GM06990 (cell line): Measurements from ENCODE around the gene VSIR.

Experiments
- DNase-seq: peaks from one replicate; pipeline ENCODE4 v3.0.0-alpha.2; 2011; ENCODE audit not compliant: insufficient read length; ENCODE audit errors: extremely low read depth
- H3K27me3 ChIP-seq: replicated peaks from 2 replicates; pipeline ENCODE4 v1.6.0; 2011; ENCODE audit warnings: low read length; ENCODE audit not compliant: control insufficient read depth, insufficient read depth
- H3K36me3 ChIP-seq: 2 replicates; pipeline ENCODE4 v1.5.1; 2011; ENCODE audit warnings: low read length; ENCODE audit not compliant: control insufficient read depth, insufficient read depth
- H3K4me3 ChIP-seq: replicated peaks from 2 replicates; pipeline ENCODE4 v1.5.1; 2011; ENCODE audit warnings: low read depth, mild to moderate bottlenecking, control low read depth, low read length
- CTCF ChIP-seq: IDR thresholded peaks from 2 replicates; pipeline ENCODE4 v1.5.1; 2011; ENCODE audit warnings: low read length, control low read depth, mild to moderate bottlenecking, inconsistent platforms; ENCODE audit not compliant: insufficient read depth, poor library complexity, severe bottlenecking

The VSIR gene

GRCh38 chr10:71740069-71740653, 33.2 kb downstream of the VSIR start:
- Histone ChIP-seq H3K27me3 (no peaks in the 10 kb centered on the region), H3K36me3 (no peaks in the 10 kb centered on the region), H3K4me3 (no peak overlapping the region)
- no peak for DNase-seq
- no peak for TF ChIP-seq CTCF

- no peak for DNase-seq
- H3K27me3 ChIP-seq: no peaks in the 10 kb centered on the region
- no peak for TF ChIP-seq CTCF
- H3K36me3 ChIP-seq: no peaks in the 10 kb centered on the region
- no peak overlapping the region for H3K4me3 ChIP-seq
These were observed 33.9 kb downstream of the VSIR start for GRCh38 chr10:71739358-71739900.

- no peak for TF ChIP-seq CTCF
- no peaks in the 10 kb centered on the region for H3K36me3 ChIP-seq
- no peak for DNase-seq
- H3K4me3 ChIP-seq: no peak overlapping the region
- H3K27me3 ChIP-seq: no peaks in the 10 kb centered on the region
These were observed 35.5 kb downstream of the VSIR start for GRCh38 chr10:71737834-71738197.

GRCh38 chr10:71737001-71737833, 36.1 kb downstream of the VSIR start:
- TF ChIP-seq CTCF: no peak
- no peak for DNase-seq
- H3K27me3 ChIP-seq: no peaks in the 10 kb centered on the region
- no peak overlapping the region for H3K4me3 ChIP-seq
- H3K36me3 ChIP-seq: no peaks in the 10 kb centered on the region

- Histone ChIP-seq H3K36me3 (no peaks in the 10 kb centered on the region), H3K27me3 (no peaks in the 10 kb centered on the region), H3K4me3 (no peak overlapping the region)
- TF ChIP-seq CTCF: no peak
- DNase-seq: no peak
These were observed 36.8 kb downstream of the VSIR start for GRCh38 chr10:71736570-71736952.
